PFSK-1 (cell line): ENCODE data around the gene PEAK1.

Experiments
- POLR2AphosphoS5 ChIP-seq: IDR thresholded peaks from 2 replicates; pipeline ENCODE4 v1.6.1; 2012; ENCODE audit warnings: low read depth, mild to moderate bottlenecking, control low read depth, low read length, moderate library complexity
- SIN3A ChIP-seq: IDR thresholded peaks from 2 replicates; pipeline ENCODE4 v1.6.1; 2012; ENCODE audit warnings: mild to moderate bottlenecking, low read length, moderate library complexity, borderline replicate concordance; ENCODE audit not compliant: insufficient read depth
- TAF1 ChIP-seq: IDR thresholded peaks from 2 replicates; pipeline ENCODE4 v1.6.1; 2012; ENCODE audit warnings: low read length, control low read depth, borderline replicate concordance; ENCODE audit not compliant: insufficient read depth

DNA sequence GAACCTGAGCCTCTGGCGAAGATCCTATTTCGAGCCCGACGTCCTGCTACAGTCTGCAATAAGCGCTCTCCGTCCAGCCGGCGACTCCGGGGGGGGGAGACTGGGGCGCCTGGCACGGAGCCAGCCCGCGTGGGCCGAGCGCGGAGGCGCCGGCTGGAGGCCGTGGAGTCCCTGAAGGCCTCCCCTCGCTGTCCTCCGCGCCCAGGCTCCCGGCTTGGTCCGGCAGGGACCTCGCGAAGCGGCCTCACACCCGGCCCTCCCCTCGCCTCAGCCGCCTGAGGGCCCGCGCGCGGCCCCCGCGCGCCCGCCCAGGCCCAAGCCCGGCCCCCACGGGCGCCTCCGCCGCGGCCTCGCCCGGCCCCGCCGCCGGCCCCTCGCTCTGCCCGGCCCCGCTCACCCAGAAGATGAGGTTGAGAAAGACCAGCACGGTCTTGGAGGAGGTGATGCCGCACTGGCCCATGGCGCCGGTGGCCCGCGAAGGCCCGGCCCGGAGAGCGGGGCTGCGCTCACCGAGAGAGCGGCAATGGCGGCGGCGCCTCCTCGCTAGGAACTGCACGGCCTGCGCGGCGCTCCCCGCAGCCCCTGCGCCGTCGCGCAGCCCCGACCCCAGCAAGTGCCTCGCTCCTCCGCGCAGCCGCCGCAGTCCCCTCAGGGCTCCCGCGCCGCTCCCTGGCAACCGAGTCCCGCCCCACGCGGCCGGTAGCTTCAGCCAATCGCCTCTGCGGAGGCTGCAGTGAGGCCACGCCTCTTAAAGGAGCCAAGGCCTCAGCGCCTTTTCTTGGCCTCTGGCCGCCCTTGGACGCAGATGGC is 349.2 kb downstream of the PEAK1 start, which contains the start of gene TSPAN3:
- TF ChIP-seq POLR2AphosphoS5 (peak; percentile 88), TAF1 (peak; percentile 82), SIN3A (0 out of 2 replicates have a peak, but pooled peaks have one; percentile 16)
